Skeletal muscle satellite cell (primary cell): ENCODE measurements around the gene RIOX2.

Experiments used
- H3K27me3 ChIP-seq: 2 replicates; pipeline ENCODE4 v1.7.0; 2013; ENCODE audit warnings: low read length; ENCODE audit not compliant: control insufficient read depth, insufficient read depth
- H3K36me3 ChIP-seq: 2 replicates; pipeline ENCODE4 v1.7.0; 2013; ENCODE audit warnings: mild to moderate bottlenecking, control low read depth, low read length; ENCODE audit not compliant: insufficient read depth
- H3K4me1 ChIP-seq: 2 replicates; pipeline ENCODE4 v1.7.0; 2013; ENCODE audit warnings: low read length; ENCODE audit not compliant: control insufficient read depth, insufficient read depth
- H3K4me2 ChIP-seq: 2 replicates; pipeline ENCODE4 v1.7.0; 2013; ENCODE audit warnings: mild to moderate bottlenecking, low read length
- H3K4me3 ChIP-seq: 2 replicates; pipeline ENCODE4 v1.7.0; 2013; ENCODE audit warnings: low read length
- H3K9ac ChIP-seq: 2 replicates; pipeline ENCODE4 v1.7.0; 2013; ENCODE audit warnings: mild to moderate bottlenecking, low read depth, low read length, moderate library complexity
- H3K9me3 ChIP-seq: replicated peaks from 2 replicates; pipeline ENCODE4 v1.7.0; 2013; ENCODE audit warnings: mild to moderate bottlenecking, control low read depth, low read length

RIOX2 gene

GRCh38 chr3:98003306-98003969 lies 31.2 kb upstream of the RIOX2 start:
- Histone ChIP-seq H3K4me3 (no peak overlapping the region), H3K4me2 (no peak overlapping the region), H3K36me3 (no peaks in the 10 kb centered on the region), H3K4me1 (no peaks in the 10 kb centered on the region), H3K27me3 (peaks cover 29% of the 10 kb centered on the region), H3K9ac (no peak overlapping the region), H3K9me3 (no peaks in the 10 kb centered on the region)

GRCh38 chr3:98002717-98003116 lies 30.5 kb upstream of the RIOX2 start:
- Histone ChIP-seq H3K4me2 (no peak overlapping the region), H3K4me3 (no peak overlapping the region), H3K36me3 (no peaks in the 10 kb centered on the region), H3K9me3 (no peaks in the 10 kb centered on the region), H3K27me3 (peaks cover 26% of the 10 kb centered on the region), H3K4me1 (no peaks in the 10 kb centered on the region), H3K9ac (no peak overlapping the region)

GRCh38 chr3:97999994-98000393 lies 27.8 kb upstream of the RIOX2 start:
- H3K9ac ChIP-seq = no peak overlapping the region
- no peak overlapping the region for H3K4me3 ChIP-seq
- peaks cover 29% of the 10 kb centered on the region for H3K27me3 ChIP-seq
- no peak overlapping the region for H3K4me2 ChIP-seq
- H3K4me1 ChIP-seq = no peaks in the 10 kb centered on the region
- H3K36me3 ChIP-seq = no peaks in the 10 kb centered on the region
- no peaks in the 10 kb centered on the region for H3K9me3 ChIP-seq

GRCh38 chr3:97999103-97999502 lies 26.9 kb upstream of the RIOX2 start:
- H3K4me2 ChIP-seq = no peak overlapping the region
- H3K4me3 ChIP-seq = no peak overlapping the region
- H3K27me3 ChIP-seq = peaks cover 29% of the 10 kb centered on the region
- no peak overlapping the region for H3K9ac ChIP-seq
- H3K36me3 ChIP-seq = no peaks in the 10 kb centered on the region
- no peaks in the 10 kb centered on the region for H3K9me3 ChIP-seq
- no peaks in the 10 kb centered on the region for H3K4me1 ChIP-seq

- Histone ChIP-seq H3K4me2 (no peak overlapping the region), H3K36me3 (no peaks in the 10 kb centered on the region), H3K9ac (no peak overlapping the region), H3K9me3 (no peaks in the 10 kb centered on the region), H3K27me3 (peaks cover 40% of the 10 kb centered on the region), H3K4me1 (no peaks in the 10 kb centered on the region), H3K4me3 (no peak overlapping the region)
These were observed 24.8 kb upstream of the RIOX2 start for GRCh38 chr3:97996988-97997387.

GRCh38 chr3:97994328-97994945 lies 22.2 kb upstream of the RIOX2 start:
- H3K27me3 ChIP-seq = peaks cover 29% of the 10 kb centered on the region
- H3K4me2 ChIP-seq = no peak overlapping the region
- no peak overlapping the region for H3K4me3 ChIP-seq
- H3K9ac ChIP-seq = no peak overlapping the region
- H3K36me3 ChIP-seq = no peaks in the 10 kb centered on the region
- no peaks in the 10 kb centered on the region for H3K9me3 ChIP-seq
- H3K4me1 ChIP-seq = no peaks in the 10 kb centered on the region

GRCh38 chr3:97993526-97993925 lies 21.3 kb upstream of the RIOX2 start:
- no peak overlapping the region for H3K4me2 ChIP-seq
- no peak overlapping the region for H3K4me3 ChIP-seq
- H3K27me3 ChIP-seq = peaks cover 23% of the 10 kb centered on the region
- H3K9me3 ChIP-seq = no peaks in the 10 kb centered on the region
- no peaks in the 10 kb centered on the region for H3K4me1 ChIP-seq
- H3K9ac ChIP-seq = no peak overlapping the region
- H3K36me3 ChIP-seq = no peaks in the 10 kb centered on the region

- Histone ChIP-seq H3K36me3 (no peaks in the 10 kb centered on the region), H3K4me1 (no peaks in the 10 kb centered on the region), H3K4me3 (no peak overlapping the region), H3K9me3 (no peaks in the 10 kb centered on the region), H3K9ac (no peak overlapping the region), H3K27me3 (peaks cover 23% of the 10 kb centered on the region), H3K4me2 (no peak overlapping the region)
These were observed 20.4 kb upstream of the RIOX2 start for GRCh38 chr3:97992547-97993173.

GRCh38 chr3:97991293-97991682 lies 19.1 kb upstream of the RIOX2 start:
- H3K4me1 ChIP-seq = no peaks in the 10 kb centered on the region
- H3K9ac ChIP-seq = no peak overlapping the region
- H3K36me3 ChIP-seq = no peaks in the 10 kb centered on the region
- H3K9me3 ChIP-seq = no peaks in the 10 kb centered on the region
- H3K4me2 ChIP-seq = no peak overlapping the region
- no peak overlapping the region for H3K4me3 ChIP-seq
- peaks cover 20% of the 10 kb centered on the region for H3K27me3 ChIP-seq

- H3K4me3 ChIP-seq = no peak overlapping the region
- H3K36me3 ChIP-seq = no peaks in the 10 kb centered on the region
- H3K4me1 ChIP-seq = no peaks in the 10 kb centered on the region
- H3K4me2 ChIP-seq = no peak overlapping the region
- H3K9me3 ChIP-seq = no peaks in the 10 kb centered on the region
- peaks cover 20% of the 10 kb centered on the region for H3K27me3 ChIP-seq
- no peak overlapping the region for H3K9ac ChIP-seq
These were observed 18.5 kb upstream of the RIOX2 start for GRCh38 chr3:97990624-97991292.

- Histone ChIP-seq H3K36me3 (no peaks in the 10 kb centered on the region), H3K4me2 (no peak overlapping the region), H3K4me1 (no peaks in the 10 kb centered on the region), H3K27me3 (peaks cover 29% of the 10 kb centered on the region), H3K4me3 (no peak overlapping the region), H3K9ac (no peak overlapping the region), H3K9me3 (no peaks in the 10 kb centered on the region)
These were observed 16.7 kb upstream of the RIOX2 start for GRCh38 chr3:97988784-97989568.
